GM19351 (cell line): ENCODE results near the gene TSGA10.
"Not testable (repeated sequence)": the region's sequence is repeated elsewhere in the genome, so short reads cannot be mapped to it uniquely, and the experiment has no call there.

ENCODE experiments used
- ATAC-seq: cut with Tn5 transposase; IDR thresholded peaks from one replicate; pipeline ENCODE4 v1.9.1; 2021; ENCODE audit warnings: mild to moderate bottlenecking, moderate library complexity; ENCODE audit not compliant: unreplicated experiment

Gene TSGA10, protein sequence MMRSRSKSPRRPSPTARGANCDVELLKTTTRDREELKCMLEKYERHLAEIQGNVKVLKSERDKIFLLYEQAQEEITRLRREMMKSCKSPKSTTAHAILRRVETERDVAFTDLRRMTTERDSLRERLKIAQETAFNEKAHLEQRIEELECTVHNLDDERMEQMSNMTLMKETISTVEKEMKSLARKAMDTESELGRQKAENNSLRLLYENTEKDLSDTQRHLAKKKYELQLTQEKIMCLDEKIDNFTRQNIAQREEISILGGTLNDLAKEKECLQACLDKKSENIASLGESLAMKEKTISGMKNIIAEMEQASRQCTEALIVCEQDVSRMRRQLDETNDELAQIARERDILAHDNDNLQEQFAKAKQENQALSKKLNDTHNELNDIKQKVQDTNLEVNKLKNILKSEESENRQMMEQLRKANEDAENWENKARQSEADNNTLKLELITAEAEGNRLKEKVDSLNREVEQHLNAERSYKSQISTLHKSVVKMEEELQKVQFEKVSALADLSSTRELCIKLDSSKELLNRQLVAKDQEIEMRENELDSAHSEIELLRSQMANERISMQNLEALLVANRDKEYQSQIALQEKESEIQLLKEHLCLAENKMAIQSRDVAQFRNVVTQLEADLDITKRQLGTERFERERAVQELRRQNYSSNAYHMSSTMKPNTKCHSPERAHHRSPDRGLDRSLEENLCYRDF

DNA sequence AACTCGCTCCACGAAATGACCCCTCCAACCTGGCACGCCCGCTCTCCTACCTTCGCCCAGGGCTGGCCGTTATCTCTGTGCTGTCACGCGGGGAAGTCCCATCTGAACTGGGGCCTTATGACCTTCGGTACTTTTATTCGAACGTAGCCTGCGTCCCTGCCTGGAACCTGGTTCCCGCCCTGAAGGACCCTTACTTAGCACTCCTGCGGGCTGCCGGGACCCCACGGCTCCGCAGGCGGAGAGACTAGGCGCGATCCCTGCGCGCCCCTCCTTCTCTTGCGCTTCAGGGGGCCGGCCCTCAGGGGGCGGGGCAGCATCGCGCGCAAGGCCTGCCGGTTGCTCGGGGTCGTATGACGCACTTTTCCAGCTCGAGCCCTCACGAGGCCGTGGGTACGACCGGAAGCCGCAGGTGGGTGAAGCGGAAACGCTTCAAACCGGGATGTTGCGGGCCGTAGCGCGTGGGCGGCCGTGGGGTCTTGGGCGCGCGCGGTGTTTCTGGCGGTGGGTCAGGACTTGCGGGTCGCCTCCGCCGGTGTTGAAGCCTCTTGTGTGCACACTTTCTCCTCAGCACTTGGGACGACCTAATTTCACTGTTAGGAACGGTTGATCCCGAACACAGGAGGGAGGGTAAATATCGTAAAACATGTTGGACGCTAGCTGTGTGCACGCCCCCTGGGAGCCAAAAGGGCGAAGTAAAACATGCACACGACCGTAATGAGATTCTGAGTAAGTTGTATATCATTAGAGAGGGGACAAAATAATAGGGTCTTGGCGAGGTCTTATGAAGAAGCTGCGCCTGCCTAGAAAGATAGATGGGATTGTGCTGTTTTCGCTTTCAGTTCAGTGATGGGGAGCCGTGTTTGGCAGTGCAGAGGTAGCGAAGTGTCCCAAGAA is at the start of gene TSGA10, which contains the start of gene LIPT1:
Gene TSGA10, minus strand, starts transcription at position 300 of the 894 bp plus-strand sequence. CDS start 45,503 bp downstream, outside the sequence.
Gene LIPT1, plus strand, starts transcription at position 325 of the 894 bp plus-strand sequence. CDS start 6,991 bp downstream, outside the sequence.
- peak; percentile 93 for ATAC-seq

DNA sequence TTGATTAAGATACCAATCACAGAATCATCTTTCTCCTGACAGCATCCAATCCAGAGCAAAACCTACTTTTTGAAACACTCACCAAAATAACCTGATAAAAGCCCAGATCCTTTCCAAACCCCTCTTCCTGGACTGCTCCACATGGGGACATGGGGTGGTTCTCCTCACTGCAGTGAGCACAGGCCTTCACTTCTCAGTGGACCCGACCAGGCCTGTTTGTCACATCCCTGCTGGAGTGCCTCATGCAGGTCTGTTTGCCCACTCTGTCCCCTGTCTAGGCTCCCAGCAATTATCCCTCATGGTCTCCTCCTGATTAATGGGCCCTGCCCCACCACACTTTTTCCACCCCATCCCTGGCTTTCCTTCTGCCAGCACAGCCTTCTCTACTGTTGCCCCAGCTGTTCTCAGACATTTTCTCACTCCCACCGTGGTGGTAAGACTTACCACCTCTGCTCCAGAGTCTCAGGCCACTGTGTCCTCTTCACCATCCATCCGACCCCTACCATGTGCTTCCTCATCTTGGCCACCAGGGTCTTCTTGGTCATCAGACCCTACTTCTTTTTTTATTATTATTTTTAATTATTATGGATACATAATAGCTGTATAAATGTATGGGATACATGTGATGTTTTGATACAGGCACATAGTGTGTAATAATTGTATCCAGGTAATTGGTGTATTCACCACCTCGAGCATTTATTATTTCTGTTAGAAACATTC is 47.4 kb upstream of the TSGA10 start:
- ATAC-seq: no peak

DNA sequence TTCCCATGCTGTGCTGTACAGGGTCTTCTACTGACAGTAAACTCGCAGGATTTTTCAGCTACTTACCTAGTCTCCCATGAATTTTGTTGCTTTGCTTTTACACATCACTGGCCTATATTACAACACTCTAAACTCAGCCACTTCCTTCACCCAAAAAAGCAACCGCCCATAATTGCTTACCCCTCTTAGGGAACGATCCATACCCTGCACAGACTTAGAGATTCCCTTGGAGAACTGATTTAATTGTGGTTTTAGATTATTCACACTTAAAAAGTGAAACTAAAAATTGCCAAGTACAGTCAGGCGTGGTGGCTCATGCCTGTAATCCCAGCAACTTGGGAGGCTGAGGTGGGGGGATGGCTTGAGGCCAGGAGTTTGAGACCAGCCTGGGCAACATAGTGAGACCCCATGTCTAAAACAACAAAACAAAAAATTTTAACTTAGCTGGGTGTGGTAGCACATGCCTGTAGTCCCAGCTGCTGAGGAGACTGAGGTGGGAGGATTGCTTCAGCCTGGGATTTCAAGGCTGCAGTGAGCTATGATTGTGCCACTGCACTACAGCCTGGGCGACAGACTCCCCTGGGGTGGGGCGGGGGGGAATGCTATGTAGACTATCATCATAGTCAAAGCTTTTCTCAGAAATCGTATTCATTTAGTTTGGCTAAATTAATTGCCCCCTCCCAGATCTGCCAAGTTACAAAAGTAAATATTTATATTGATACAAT is 45.5 kb upstream of the TSGA10 start:
- no peak for ATAC-seq

DNA sequence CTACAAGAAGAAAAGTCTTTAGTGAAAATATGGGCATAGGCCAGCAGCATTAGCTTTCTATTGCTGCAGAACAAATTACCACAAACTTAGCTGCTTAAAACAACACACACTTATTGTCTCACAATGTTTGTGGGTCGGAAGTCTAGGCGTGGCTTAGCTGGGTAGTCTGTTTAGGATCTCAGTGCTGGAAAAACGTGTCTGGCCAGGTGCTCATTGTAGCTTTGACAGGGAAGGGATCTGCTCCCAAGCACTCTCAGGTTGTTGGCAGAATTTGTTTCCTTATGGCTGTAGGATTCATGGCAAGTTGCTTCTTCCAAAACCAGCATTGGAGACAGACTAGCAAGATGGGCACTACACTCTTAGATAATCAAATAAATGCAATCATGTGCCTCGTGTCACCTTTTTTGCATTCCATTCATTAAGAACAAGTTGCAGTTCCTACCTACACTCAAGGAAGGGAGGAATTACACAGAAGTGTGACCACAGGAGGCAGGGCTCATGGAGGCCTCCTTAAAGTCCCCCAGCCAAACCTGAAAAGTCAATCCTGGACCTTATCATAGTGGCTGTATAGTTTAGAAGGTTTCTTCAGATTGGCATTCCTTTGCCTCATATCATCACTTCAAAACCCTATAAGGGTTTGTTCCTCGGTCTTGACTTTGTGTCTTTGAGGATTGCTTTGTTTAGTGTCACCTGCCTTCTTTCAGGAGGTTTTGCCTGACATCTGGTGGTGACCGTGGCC is 43.5 kb upstream of the TSGA10 start:
- no peak for ATAC-seq

DNA sequence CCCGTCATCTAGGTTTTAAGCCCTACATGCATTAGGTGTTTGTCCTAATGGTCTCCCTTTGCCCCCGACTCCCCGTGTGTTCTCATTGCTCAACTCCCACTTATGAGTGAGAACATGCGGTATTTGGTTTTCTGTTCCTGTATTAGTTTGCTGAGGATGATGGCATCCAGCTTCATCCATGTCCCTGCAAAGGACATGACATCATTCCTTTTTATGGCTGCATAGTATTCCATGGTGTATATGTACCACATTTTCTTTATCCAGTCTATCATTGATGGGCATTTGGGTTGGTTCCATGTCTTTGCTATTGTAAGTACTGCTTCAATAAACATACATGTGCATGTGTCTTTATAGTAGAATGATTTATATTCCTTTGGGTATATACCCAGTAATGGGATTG is 37.6 kb upstream of the TSGA10 start:
- not testable (repeated sequence) for ATAC-seq

DNA sequence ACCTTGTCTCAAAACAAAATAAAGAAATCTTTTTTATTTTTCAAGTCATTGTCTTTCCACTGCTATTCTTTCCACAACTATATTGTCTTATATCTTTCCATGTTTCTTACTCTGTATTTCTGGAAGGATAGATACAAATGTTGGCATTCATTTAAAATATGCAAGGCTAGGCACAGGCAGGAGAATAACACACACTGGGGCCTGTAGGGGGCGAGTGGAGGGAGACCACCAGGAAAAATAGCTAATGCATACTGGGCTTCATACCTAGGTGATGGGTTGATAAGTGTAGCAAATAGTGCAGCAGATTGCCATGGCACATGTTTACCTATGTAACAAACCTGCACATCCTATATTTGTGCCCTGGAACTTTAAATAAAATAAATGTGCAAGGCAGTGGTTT is 35.8 kb upstream of the TSGA10 start:
- no peak for ATAC-seq

DNA sequence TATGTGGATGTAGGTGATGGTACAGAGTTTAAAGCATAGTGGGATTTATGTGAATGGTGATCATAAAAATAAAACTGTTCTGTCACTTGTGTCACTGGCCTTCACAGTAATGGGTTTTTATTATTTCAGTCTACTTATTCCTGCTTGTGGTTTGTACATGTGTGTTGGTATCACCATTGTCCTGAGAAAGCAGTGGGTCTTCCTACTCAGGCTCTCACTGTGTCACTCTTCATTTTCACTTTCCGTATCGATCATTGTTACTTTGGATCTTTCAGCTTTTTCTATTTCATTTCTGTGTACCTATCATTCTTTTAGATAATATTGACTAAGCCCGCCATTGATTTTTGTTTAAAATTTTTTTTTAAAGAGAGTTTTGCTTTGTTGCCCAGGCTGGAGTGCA is 33.6 kb upstream of the TSGA10 start:
- ATAC-seq: no peak

DNA sequence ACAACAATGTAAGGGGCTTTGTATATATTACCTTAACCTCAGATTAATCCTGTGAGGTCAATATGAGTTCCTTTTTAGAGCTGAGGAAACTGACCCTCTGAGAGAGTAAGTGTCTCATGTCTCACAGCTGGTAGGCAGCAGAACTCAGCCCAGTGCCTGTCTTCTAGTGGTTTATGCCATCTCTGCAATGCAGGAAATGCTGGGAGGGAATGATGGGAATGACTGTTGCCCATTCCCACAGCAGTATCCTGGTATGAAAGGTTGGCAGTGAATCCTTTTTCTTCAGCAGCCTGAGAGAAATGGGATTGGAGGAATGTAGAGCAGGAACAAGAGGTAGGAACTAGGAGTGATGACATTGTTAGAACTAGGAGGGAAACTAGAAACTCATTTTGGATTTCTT is 32.3 kb upstream of the TSGA10 start:
- no peak for ATAC-seq

DNA sequence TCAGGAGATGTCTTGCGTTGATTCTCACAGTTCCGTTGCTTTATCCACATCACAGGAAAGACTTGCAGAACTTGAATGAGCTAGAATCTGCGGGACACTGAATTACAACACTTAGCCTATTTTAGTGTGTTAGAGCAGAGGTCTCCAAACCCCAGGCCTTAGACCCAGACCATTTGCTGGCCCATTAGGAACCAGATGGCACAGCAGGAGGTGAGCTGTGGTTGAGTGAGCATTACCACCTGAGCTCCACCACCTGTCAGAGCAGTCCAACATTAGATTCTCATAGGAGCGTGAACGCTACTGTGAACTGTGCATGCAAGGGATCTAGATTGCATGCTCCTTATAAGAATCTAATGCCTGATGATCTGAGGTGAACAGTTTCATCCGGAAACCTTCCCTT is 30.1 kb upstream of the TSGA10 start:
- ATAC-seq: no peak

DNA sequence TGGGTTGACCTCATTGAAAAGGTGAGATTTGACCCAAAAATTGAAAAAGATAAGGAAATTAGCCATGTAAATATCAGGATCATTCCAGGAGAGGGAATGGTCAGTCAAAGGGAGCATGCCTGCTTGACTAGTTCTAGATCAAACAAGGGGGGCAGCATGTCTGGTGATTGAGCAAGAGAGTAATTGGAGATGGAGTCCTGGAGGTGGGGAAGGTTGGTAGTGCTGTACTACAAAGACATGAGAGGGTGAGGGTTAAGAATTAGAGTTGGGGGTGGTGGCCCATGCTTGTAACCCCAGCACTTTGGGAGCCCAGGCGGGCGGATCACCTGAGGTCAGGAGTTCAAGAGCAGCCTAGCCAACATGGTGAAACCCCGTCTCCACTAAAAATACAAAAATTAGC is 28.3 kb upstream of the TSGA10 start:
- ATAC-seq: no peak

DNA sequence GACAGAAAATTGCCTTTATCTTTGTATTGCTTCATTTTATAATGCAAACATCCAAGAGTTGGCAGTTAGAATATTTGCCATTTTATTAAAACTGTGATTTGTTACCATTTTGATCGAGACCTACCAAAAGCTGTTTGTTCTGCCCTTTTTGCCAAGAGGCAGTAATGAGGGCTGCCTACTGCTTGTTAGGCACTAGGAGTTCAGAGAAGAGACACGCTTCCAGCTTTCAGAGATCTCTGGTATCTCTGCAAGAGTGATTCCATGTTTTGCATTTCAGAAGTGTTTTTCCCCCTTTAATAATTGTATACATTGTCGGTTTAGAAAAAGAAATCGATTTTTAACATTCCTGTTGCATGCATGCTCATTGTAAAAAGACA is 26.9 kb upstream of the TSGA10 start:
- no peak for ATAC-seq

DNA sequence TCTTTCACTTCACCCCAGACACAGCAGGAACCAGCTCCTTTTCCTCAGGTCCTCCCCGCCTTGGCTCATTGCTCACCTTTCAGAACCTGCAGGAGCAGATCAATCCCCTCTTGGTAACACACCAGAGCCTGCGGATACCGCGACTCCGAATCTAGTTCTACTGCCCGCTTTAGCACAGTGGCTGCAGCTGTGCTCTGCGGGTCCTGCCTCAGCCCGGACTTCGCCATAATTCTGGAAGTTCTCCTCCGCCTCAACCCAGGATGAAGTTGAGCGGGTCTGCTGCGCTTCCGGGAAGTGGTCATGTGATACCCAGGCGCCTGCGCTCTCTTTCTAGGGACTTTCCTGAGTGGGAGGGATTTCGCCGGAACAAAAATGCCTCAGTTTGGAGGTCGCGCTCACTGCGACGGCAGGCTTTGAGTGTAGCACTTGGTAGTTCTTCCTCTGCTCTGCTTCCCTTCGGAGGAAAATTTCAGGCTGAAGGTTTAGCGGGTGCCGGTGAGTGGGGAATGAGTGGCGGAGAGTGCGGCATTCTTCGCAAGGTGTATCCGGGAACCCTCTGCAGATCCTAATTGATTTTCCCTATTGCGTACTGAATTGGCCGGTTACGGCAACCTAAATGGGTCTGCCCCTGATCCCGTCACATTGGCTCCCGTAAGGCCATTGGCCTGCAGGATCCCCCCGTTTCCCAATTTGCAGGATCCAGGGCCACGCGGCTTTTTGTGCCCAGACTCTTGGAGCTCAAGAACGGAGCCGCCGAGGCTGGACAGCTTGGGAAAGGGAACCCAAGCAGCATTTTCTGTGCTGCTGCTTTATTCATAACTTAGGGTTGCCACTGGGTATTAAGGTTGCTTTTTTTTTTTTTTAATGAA is 26.2 kb upstream of the TSGA10 start, which contains the start of the genes MITD1 and MRPL30:
Gene MITD1, minus strand, starts transcription at position 304 of the 869 bp plus-strand sequence. Its CDS starts 77 bp downstream, at position 227.
Gene MRPL30, plus strand, starts transcription at position 430 of the 869 bp plus-strand sequence. CDS start 5,020 bp downstream, outside the sequence.
- ATAC-seq: peak; percentile 93

DNA sequence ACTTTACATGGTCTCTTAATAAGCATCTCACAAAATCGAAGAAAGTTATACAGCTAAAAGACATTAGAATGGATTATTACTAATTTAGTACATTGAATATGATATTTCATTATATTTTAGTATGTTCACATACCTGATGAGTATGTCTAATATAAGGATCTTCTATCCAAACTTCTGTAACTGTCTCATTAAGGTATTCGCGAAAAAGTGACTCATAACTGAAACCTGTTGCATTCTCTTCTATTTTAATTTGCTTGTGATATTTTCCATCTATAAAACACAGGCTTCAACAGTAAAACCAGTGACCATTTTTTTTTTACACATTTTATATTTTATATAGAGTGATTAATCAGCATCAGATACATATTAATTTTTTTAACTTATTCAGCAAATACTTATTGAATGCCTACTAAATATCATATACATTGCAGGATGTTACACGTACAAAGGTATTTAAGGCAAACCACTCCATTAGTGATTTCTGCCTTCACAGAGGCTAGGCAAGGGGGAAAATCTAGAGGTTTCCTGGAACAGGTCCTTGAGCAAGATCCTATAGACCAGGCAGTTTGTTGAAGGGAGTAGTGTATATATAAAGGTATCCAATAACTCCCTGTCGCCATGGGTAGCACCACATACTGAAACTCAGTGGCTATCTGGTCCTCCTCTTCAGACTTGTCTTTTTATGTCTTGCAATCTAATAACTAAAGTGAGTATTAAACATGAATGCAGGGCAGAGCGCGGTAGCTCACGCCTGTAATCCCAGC is 16.8 kb upstream of the TSGA10 start:
- ATAC-seq: no peak

DNA sequence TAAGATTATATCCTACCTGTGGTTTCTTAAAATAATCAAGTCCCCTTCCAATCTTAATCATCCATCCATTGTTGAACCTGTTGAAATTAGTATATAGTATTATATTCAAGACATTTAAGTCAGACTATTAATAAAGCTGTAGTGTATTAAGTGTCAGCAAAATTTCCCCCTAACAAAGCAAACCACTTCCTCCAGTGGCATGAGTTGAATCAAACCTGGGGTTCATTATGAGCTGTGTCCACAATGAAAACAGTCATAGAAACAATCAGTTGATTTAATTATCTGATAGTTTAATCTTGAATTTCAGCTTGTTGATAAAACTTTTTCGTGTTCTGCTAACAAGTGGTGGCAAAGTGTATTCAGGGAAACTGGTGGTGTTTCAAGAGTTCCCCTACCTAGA is 14.8 kb upstream of the TSGA10 start:
- no peak for ATAC-seq

DNA sequence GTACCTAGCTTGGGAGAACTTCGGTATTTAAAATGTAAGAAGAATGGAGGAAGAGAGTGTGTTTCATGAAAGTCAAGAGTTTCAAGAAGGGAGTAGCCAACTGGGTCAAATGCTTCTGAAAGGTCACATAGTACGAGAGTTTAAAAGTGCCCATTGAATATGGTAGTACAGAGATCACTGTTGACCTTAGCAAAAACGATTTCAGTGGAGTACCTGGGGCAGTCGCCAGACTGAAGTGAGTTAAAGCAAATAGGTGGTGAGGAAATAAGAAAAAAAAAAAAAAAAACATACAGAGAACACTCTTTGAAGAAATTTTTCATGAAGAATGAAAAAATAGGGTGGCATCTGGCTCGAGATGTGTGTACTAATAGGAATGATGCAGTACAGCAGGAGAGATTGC is 11.5 kb upstream of the TSGA10 start:
- ATAC-seq: no peak

DNA sequence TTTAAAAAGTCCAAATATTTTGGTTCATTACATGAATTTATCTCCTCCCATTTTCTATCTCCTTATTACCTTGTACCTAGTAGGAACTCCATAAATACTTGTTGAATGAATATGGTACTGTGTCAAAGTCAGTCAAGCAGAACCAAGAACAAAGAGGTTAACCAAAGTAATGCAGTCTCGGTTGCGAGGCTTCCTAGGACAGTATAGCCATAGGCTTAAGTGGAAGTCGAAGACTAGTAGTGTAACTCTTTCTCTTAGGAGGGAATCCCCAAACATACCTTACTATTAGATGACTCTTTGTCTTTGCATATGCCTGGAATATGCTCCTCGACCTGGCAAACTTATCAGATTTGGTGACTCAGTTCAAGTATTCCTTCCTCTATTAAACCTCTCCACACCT is 4.9 kb upstream of the TSGA10 start:
- ATAC-seq: no peak

DNA sequence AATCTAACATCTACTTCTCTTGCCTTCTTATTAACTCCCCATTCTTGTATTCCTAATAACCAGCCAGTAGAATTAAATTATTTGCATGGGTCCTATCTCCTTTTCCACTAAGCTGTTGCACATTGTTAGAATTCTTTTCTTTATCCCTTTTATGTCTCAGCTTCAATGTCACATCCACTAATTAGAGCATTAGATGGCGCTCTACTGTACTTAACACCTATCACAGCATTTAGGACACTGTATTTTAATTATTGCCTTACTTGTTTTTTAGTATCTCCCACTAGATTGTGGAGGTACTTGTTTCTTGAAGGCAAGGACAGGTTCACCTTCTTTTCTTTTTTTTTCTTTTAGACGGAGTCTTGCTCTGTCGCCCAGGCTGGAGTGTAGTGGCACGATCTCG is 3.9 kb upstream of the TSGA10 start:
- no peak for ATAC-seq
